Activated CD4-positive, alpha-beta T cell treated with anti-CD3 and anti-CD28 coated beads for 36 hours (primary cell): ENCODE results near the gene NUBPL. TPM values are rescaled to one million over a fixed set of nuclear protein-coding genes. Genes with fewer than 3 reads are reported as not detected.

ENCODE experiments used
- ATAC-seq: fragments of 200-7000 bp; cut with Tn5 transposase; one replicate; pipeline ENCODE4 v1.10.0; 2021; ENCODE audit warnings: mild to moderate bottlenecking, moderate library complexity
- CTCF ChIA-PET: fragments of 350-600 bp; sonication (Branson Sonifier 250); formaldehyde crosslinking; loops from one replicate; lab custom pipeline; 2021; ENCODE audit warnings: antibody characterized with exemption; lab: Charles Lee
- POLR2A ChIA-PET: fragments of 350-600 bp; sonication (Branson Sonifier 250); formaldehyde crosslinking; loops from one replicate; lab custom pipeline; 2021; ENCODE audit warnings: antibody characterized with exemption, inconsistent platforms; lab: Charles Lee
- DNase-seq: peaks from one replicate; pipeline ENCODE4 v3.0.0-alpha.2; 2020
- H3K27ac Mint-ChIP-seq: one replicate; pipeline ENCODE4 v1.8.0; 2021; ENCODE audit warnings: mixed read lengths
- H3K27me3 Mint-ChIP-seq: one replicate; pipeline ENCODE4 v1.8.0; 2021; ENCODE audit warnings: mixed read lengths
- H3K36me3 Mint-ChIP-seq: one replicate; pipeline ENCODE4 v1.8.0; 2021; ENCODE audit warnings: low read depth, mixed read lengths
- H3K4me1 Mint-ChIP-seq: one replicate; pipeline ENCODE4 v1.8.0; 2021; ENCODE audit warnings: mixed read lengths
- H3K4me3 Mint-ChIP-seq: one replicate; pipeline ENCODE4 v1.8.0; 2021; ENCODE audit warnings: mild to moderate bottlenecking, moderate library complexity, mixed read lengths
- H3K9me3 Mint-ChIP-seq: one replicate; pipeline ENCODE4 v1.8.0; 2021; ENCODE audit warnings: low read depth, mixed read lengths
- intact Hi-C, 2 experiments: fragments of 100-400 bp; cut with DNase I in 1 of 2; cut with micrococcal nuclease in 1 of 2; formaldehyde crosslinking; loops; one replicate each; pipeline versions ENCODE4 v1.14.2 to v1.15.1; 2022 to 2024; cut with DNase I, micrococcal nuclease
- total RNA-seq, 2 experiments: library from RNA; stranded (reverse); gene quantifications; one replicate each; pipeline ENCODE4 v1.2.3, GENCODE V29; 2021

NUBPL gene, protein sequence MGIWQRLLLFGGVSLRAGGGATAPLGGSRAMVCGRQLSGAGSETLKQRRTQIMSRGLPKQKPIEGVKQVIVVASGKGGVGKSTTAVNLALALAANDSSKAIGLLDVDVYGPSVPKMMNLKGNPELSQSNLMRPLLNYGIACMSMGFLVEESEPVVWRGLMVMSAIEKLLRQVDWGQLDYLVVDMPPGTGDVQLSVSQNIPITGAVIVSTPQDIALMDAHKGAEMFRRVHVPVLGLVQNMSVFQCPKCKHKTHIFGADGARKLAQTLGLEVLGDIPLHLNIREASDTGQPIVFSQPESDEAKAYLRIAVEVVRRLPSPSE
- 10 to 100 TPM in 1 of 2 experiments, 1 to 10 TPM in 1; 9.5 to 14.9 TPM for total RNA-seq

DNA sequence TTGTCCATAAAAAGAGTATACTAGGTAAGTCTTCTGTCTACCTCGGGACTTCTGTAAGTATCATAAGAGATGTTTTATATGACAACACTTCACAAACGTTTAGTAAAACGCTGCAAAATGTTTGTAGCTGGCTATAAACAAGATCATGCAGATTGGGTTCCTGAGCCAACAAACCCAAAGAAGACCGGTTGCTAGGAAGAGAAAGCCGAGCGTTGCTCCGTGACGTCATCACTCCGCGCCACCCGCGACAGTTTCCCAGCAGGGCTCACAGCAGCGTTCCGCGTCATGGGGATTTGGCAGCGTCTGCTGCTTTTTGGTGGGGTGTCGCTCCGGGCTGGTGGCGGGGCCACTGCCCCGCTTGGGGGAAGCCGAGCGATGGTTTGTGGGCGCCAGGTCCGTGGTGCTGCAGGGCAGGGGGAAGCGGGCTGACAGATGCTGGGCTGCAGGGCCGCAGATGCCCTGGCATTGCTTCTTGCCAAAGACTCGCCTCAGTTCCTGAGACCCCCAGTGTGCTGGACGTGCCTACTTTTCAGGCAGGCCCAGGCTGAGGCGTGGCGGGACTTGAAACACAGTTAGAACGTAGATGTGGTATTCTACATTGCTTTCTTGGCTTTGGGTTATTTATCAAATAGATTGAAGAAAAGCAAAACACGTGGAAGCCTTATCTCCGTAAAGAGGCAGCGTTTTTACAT lies at the start of gene NUBPL:
Gene NUBPL, plus strand, starts transcription at position 250 of the 692 bp plus-strand sequence. Its CDS starts 36 bp downstream, at position 286.
- peaks cover 7% of the 10 kb centered on the region for H3K36me3 Mint-ChIP-seq
- no peaks in the 10 kb centered on the region for H3K9me3 Mint-ChIP-seq
- H3K27me3 Mint-ChIP-seq, result peaks cover 6% of the 10 kb centered on the region
- ChIA-PET CTCF (interaction anchor here (0.6 kb wide), 1 partner anchor 33 kb away, joined by 3 read pairs; no protein-coding TSS in a partner anchor), POLR2A (interaction anchor here (1.0 kb wide), 1 partner anchor 141 kb away, joined by 3 read pairs; the partner anchor contains the start of gene HEATR5A)
- ATAC-seq (peak; percentile 96), DNase-seq (peak; percentile 98)
- peak within 1 kb of the TSS; percentile 95 for H3K27ac Mint-ChIP-seq
- H3K4me3 Mint-ChIP-seq, result peak within 1 kb of the TSS; percentile 92
- intact Hi-C loops, result loop anchor here (1.0 to 10.0 kb wide), 9 partner anchors 104 to 936 kb away; partner anchors contain the start of genes DTD2 (in 2 of the 2), RNU6-8 (in 2 of the 2), HEATR5A (in 1 of the 2) and HECTD1 (in 1 of the 2)
- H3K4me1 Mint-ChIP-seq, result peaks cover 23% of the 10 kb centered on the region

DNA sequence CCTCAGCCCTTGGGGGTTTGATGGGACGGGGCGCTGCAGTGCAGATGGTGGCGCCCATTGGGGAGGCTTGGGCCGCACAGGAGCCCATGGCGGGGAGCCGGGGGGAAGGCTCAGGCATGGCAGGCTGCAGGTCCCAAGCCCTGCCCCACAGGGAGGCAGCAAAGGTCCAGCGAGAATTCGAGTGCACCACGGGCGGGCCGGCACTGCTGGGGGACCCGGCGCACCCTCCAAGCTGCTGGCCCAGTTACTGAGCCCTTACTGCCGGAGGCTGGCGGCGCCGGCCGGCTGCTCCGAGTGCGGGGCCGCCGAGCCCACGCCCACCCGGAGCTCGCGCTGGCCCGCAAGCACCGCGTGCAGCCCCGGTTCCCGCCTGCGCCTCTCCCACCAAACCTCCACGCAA lies 34.1 kb upstream of the NUBPL start:
- Mint-ChIP-seq H3K9me3 (no peaks in the 10 kb centered on the region), H3K27me3 (peaks cover 6% of the 10 kb centered on the region), H3K4me1 (no peaks in the 10 kb centered on the region), H3K36me3 (no peaks in the 10 kb centered on the region), H3K4me3 (no peak overlapping the region), H3K27ac (no peak overlapping the region)
- ATAC-seq, result no peak
- intact Hi-C loops, result no loop called here
- ChIA-PET POLR2A (no interaction called here), CTCF (no interaction called here)
- no peak for DNase-seq

DNA sequence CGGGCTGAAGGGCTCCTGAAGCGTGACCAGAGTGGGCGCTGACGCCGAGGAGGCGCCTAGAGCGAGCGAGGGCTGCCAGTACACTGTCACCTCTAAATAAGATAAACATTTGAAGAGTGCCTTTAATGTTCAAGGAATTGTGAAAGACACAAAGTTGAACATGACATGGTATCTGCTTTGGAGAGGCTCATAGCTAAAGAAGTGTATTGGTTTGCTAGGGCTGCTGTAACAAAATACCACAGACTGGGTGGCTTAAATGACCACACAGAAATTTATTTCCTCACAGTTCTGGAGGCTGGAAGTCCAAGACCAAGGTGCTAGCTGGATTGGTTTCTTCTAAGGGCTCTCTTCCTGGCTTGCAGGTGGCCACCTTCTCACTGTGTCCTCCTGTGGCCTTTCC lies 33.7 kb upstream of the NUBPL start:
- ChIA-PET CTCF (no interaction called here), POLR2A (no interaction called here)
- no peak overlapping the region for H3K27ac Mint-ChIP-seq
- ATAC-seq (no peak), DNase-seq (no peak)
- no peaks in the 10 kb centered on the region for H3K36me3 Mint-ChIP-seq
- H3K9me3 Mint-ChIP-seq, result no peaks in the 10 kb centered on the region
- no peaks in the 10 kb centered on the region for H3K4me1 Mint-ChIP-seq
- intact Hi-C loops, result no loop called here
- H3K27me3 Mint-ChIP-seq, result peaks cover 4% of the 10 kb centered on the region
- H3K4me3 Mint-ChIP-seq, result no peak overlapping the region

DNA sequence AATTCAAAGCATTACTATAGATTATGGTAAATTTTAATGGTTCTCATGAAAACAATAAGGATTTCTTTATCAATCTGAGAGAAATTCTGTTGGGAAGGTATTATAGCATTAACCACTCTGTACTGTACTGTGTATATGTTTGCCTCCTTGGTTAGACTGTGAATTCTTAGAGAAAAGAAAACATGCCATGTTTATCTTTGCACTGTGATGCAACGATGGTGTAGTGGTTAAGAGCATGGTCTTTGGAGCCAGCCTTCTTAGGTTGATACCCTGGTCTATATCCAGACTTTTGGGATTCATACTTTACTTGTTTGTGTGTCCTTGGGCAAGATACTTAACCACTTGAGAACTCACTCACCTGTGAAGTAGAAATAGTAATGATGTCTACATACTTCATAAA lies 32.2 kb upstream of the NUBPL start:
- intact Hi-C loops, result no loop called here
- Mint-ChIP-seq H3K4me1 (no peaks in the 10 kb centered on the region), H3K27ac (no peak overlapping the region), H3K4me3 (no peak overlapping the region), H3K27me3 (no peaks in the 10 kb centered on the region), H3K9me3 (no peaks in the 10 kb centered on the region), H3K36me3 (no peaks in the 10 kb centered on the region)
- CTCF ChIA-PET, result interaction anchor here (0.7 to 1.8 kb wide), 2 partner anchors 19 to 32 kb away, joined by 3 to 5 read pairs; partner anchors contain the start of gene NUBPL
- DNase-seq (no peak), ATAC-seq (no peak)
- POLR2A ChIA-PET, result no interaction called here

DNA sequence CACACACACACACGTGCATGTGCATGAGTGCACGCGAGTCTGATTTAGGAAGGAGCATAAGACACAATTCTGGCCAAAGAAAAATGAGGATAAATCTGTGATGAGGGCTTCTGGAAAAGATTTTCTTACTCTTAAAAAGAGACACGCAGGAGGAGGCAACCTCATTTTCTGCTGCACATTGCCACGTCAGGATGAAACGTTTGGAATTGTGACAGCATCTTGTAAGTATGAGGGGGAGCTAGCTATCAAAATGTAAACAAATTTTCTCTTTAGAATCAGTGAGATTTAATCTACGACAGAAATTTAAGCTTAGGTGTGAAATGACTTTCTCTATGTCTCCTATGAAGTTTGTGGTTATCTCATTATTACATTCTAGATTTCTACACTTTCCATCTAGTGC lies 31.1 kb upstream of the NUBPL start:
- ChIA-PET CTCF (interaction anchor here (1.8 kb wide), 1 partner anchor 20 kb away, joined by 5 read pairs; no protein-coding TSS in a partner anchor), POLR2A (no interaction called here)
- H3K36me3 Mint-ChIP-seq, result no peaks in the 10 kb centered on the region
- no peaks in the 10 kb centered on the region for H3K27me3 Mint-ChIP-seq
- no peak overlapping the region for H3K27ac Mint-ChIP-seq
- no peak for DNase-seq
- ATAC-seq, result no peak
- H3K4me1 Mint-ChIP-seq, result no peaks in the 10 kb centered on the region
- intact Hi-C loops, result no loop called here
- no peaks in the 10 kb centered on the region for H3K9me3 Mint-ChIP-seq
- no peak overlapping the region for H3K4me3 Mint-ChIP-seq

DNA sequence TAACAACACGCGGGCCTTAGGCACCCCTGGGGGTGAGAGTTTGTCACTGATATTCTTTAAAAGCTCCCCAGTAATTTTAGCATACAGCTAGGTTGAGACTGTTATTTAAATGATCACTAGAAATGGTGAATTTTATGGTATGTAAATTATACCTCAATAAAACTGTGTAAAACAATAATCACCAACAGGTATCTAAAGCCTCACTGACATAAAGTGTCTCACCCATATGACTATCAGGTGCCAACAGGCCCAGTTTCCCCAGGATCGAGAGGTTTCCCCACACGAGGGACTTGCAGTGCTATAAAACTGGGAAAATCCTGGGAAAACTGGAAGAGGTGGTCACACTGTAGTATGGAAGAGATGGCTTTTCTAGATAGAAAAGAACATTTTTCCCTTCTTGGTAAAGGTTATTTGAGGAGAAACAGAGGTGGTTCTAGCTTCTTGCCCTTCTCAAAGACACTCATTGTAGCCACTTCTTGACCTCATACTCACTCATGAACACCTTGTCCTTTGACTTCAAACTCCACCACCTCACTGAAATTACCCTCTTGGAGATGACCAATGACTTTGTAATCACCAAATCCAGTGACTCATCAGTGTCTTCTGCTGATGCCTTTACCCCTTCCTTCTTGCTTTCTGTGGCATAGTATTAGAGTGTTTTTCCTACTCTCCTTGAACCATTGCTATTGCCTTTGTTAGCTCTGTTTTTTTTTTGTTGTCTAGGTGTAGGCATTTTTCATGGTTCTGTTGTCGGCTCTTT lies 24.8 kb upstream of the NUBPL start:
- Mint-ChIP-seq H3K27ac (no peak overlapping the region), H3K9me3 (no peaks in the 10 kb centered on the region), H3K4me1 (no peaks in the 10 kb centered on the region), H3K4me3 (no peak overlapping the region), H3K36me3 (no peaks in the 10 kb centered on the region), H3K27me3 (peaks cover 15% of the 10 kb centered on the region)
- DNase-seq (no peak), ATAC-seq (no peak)
- POLR2A ChIA-PET, result no interaction called here
- intact Hi-C loops, result no loop called here
- CTCF ChIA-PET, result interaction anchor here (0.7 kb wide), 1 partner anchor 367 kb away, joined by 3 read pairs; no protein-coding TSS in a partner anchor

DNA sequence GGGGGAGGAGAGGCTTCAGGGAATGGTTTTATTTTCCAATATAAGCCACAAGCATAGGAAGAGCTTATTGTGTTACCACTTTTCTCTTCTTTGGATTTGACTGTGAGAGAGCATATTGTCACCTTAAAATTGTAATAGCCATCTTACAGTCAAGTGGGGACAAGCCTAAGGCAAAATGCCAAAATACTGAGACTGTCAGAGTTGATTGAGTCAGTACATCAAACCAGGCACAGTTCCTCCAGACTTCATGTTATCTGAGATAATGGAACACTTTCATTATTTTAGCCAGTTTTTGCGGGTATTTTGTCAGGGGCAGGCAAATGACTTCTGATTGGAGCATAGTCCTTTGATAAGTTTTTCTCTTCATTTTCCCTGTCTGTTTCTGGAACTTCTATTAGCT lies 19.5 kb upstream of the NUBPL start:
- Mint-ChIP-seq H3K36me3 (no peaks in the 10 kb centered on the region), H3K4me3 (no peak overlapping the region), H3K4me1 (no peaks in the 10 kb centered on the region), H3K27ac (no peak overlapping the region), H3K27me3 (peaks cover 15% of the 10 kb centered on the region), H3K9me3 (no peaks in the 10 kb centered on the region)
- intact Hi-C loops, result no loop called here
- ChIA-PET CTCF (interaction anchor here (0.7 kb wide), 1 partner anchor 9 kb away, joined by 3 read pairs; no protein-coding TSS in a partner anchor), POLR2A (no interaction called here)
- no peak for ATAC-seq
- DNase-seq, result no peak

DNA sequence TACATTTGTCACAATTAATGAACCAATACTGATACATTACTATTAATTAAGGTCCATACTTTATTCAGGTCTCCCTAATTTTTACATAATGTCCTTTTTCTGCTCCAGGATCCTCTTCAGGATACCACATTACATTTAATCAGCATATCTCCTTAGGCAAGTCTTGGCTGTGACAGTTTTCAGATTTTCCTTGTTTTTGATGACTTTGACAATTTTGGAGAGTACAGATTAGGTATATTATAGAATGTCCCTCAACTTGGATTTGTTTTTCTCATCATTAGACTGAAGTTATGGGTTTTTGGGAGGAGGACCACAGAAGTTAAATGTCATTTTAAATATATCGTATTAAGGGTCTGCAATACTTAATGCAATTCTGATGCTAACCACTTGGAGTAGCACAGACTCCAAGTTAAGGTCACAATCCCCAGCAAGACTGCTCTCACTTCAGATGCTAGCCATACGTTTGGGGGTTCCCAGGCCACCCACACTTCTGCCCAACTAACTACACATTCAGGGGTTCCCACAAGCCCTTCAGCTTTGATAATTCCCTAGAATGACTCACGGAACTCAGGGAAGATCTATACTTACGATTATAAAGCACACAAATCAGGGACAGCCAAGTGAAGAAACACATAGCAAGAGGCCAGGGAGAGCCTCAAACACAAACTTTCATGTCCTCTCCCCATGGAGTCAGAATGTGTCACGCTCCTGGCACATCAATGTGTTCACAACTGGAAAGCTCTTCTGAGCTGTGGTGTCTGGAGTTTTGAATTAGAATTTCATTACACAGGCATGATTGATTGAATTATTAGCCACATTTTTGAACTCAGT lies 17.0 kb upstream of the NUBPL start:
- Mint-ChIP-seq H3K9me3 (no peaks in the 10 kb centered on the region), H3K4me3 (no peak overlapping the region), H3K27ac (no peak overlapping the region), H3K36me3 (no peaks in the 10 kb centered on the region), H3K4me1 (no peaks in the 10 kb centered on the region), H3K27me3 (peaks cover 16% of the 10 kb centered on the region)
- ChIA-PET CTCF (interaction anchor here (0.7 to 1.3 kb wide), 2 partner anchors 46 to 99 kb away, joined by 3 read pairs; no protein-coding TSS in a partner anchor), POLR2A (no interaction called here)
- DNase-seq (no peak), ATAC-seq (no peak)
- intact Hi-C loops, result no loop called here

DNA sequence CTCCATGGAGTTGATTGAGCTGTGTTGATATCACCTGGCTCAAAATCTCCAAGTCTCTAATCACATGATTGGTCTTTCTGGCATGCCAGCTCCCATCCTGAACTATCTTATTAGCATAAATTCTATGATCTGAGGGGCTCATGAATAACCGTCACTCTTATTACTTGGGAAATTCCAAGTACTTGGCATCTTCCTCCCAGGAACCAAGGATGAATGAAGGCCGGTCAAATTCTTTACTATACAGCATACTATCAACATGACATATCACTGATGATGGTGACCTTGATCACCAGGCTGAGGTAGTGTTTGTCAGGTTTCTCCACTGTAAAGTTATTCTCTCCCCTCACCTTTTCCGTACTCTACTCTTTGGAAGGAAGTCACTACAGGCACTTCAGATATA lies 16.4 kb upstream of the NUBPL start:
- intact Hi-C loops, result no loop called here
- DNase-seq, result no peak
- Mint-ChIP-seq H3K4me1 (no peaks in the 10 kb centered on the region), H3K27ac (no peak overlapping the region), H3K36me3 (no peaks in the 10 kb centered on the region), H3K4me3 (no peak overlapping the region), H3K9me3 (no peaks in the 10 kb centered on the region), H3K27me3 (peaks cover 21% of the 10 kb centered on the region)
- no peak for ATAC-seq
- ChIA-PET POLR2A (no interaction called here), CTCF (interaction anchor here (0.7 kb wide), 1 partner anchor 99 kb away, joined by 3 read pairs; no protein-coding TSS in a partner anchor)

DNA sequence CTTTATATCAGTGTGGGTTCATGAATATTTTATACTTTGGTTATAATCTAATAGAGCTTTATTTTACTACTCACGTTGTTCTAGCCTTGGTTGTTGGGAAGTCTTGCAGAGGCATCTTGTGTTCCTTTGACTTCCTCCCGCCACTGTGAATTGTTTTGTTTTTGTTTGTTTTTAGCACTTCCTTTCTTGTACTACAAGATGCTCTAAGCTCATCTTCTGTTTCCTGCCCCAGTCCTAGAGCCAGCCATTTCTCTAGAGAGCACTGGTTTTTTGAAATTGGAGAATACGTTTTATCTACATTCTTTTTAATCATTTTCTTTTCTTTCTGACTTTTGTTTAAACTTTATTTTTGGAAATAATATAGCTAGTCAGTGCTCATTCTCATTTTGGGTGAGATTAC lies 15.9 kb upstream of the NUBPL start:
- CTCF ChIA-PET, result no interaction called here
- POLR2A ChIA-PET, result no interaction called here
- no peaks in the 10 kb centered on the region for H3K36me3 Mint-ChIP-seq
- no peaks in the 10 kb centered on the region for H3K9me3 Mint-ChIP-seq
- no peaks in the 10 kb centered on the region for H3K4me1 Mint-ChIP-seq
- no peak overlapping the region for H3K27ac Mint-ChIP-seq
- DNase-seq, result no peak
- intact Hi-C loops, result no loop called here
- no peak for ATAC-seq
- no peak overlapping the region for H3K4me3 Mint-ChIP-seq
- H3K27me3 Mint-ChIP-seq, result peaks cover 24% of the 10 kb centered on the region
